Stimulated activated CD4-positive, alpha-beta T cell treated with anti-CD3 and anti-CD28 coated beads, Interleukin-1b, Interleukin-23, amount 100 ng/mL, for 4 hours (primary cell): Measurements from ENCODE around the gene CDKAL1.
"Not testable (repeated sequence)": the region's sequence is repeated elsewhere in the genome, so short reads cannot be mapped to it uniquely, and the experiment has no call there.

Source experiments
- DNase-seq, 2 donors: peaks; one replicate each; pipeline ENCODE4 v3.0.0-alpha.2; 2020; ENCODE audit warnings: low read depth in 2 of 2

Gene CDKAL1

DNA sequence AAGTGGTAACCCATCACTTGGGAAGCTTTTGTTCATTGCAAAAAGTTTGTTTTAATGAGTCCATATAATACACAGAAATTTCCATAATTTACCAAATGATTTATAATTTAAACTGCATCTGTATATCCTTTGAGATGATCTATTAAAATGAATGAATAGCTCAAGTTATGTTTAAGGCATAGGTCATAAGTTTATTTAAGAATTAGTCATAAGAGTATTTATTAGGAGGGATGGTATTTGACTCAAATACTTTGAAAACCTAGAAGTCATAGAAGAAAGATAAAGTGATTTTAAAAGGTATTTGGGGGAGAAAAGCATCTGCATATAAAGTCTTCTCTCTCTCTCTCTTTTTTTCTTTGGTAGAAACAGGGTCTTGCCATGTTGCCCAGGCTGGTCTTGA, 388.5 kb downstream of the CDKAL1 start:
- DNase-seq, result no peak

DNA sequence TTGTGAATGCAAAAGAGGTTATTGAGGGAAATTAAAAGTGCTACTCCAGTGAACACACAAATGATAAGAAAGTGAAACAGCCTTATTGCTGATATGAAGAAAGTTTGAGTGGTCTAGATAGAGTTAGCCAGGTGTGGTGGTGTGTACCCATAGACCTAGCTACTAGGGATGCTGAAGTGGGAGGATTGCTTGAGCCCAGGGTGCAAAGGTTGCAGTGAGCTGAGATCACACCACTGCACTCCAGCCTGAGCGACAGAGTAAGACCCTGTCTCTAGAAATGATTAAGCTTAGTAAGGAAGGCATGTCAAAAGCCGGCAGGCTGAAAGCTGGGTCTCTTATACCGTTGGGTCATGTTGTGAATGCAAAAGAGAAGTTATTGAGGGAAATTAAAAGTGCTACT, 389.8 kb downstream of the CDKAL1 start:
- not testable (repeated sequence) for DNase-seq

DNA sequence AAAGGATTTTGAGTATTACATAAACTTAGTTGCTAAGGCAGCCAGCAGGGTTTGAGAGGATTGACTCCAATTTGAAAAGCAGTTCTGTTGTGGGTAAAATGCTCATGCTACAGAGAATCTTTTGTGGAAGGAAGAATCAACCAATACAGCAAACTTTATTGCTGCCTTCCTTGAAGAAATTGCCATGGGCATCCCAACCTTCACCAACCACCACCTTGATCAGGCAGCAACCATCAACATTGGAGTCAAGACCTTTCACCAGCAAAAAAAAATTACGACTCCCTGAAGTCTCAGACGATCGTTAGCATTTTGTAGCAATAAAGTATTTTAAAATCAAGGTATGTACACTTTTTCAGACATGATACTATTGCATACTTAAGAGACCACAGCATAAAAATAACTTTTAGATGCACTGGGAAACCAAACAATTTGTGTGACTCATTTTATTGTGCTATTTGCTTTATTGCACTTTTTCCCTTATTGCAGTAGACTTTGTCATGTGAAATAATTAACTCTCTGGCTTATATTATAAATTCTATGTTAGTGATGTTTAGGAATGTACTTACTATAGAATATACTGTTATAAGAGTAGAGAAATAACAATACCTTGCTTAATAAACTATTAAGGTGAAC, 390.8 kb downstream of the CDKAL1 start:
- DNase-seq, result no peak

DNA sequence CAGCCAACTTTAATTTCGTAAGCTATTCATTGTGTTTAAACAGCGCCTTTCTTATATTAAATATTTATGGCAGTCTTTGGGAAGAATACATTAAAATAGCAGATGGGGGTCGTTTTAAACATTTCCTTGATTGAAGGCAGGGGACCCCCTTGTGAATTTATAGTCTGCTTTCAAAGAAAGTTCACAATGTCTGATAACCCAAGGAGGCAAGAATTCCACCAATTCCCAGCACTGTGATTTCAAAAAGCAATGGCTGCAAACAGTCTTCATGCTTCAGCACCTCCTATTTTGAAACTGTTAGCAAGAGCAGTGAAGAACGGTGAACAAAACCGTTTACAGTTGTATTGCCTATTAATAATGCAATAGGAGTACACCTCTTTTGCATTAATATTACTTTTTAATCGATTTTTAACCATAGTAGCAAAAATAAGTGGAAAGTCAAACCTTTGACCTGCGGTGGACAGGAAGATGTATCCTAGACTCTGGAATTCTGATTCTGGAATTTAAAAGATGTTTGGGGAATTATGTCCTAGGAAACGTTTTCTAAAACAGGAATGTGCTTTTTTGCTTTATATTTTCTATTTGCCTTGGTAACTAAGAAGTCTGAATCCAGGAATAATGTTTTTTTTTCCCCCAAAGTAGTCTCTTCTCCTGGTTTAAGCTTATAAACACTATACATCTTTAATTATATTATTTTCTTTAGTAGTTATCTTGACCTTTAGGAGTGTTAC, 393.0 kb downstream of the CDKAL1 start:
- no peak for DNase-seq

DNA sequence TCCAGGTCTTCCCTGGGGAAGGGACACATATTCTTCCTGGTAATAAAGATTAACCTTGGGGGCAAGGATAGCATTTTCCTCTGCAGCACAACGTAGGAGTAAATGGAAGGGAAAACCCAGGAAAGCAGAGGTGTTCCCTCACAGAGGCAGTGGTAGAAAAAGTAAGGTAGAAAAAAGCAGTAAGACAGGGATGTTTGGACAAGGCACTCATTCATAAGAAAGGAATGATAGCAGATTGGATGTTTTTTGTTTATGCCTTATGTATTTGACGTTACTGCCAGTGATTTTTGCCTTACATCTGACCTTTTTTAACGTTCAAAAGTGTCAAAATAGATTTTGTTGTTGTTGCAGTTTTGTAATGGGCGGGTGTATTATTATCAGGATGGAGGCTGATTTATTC, 395.0 kb downstream of the CDKAL1 start:
- DNase-seq, result no peak

DNA sequence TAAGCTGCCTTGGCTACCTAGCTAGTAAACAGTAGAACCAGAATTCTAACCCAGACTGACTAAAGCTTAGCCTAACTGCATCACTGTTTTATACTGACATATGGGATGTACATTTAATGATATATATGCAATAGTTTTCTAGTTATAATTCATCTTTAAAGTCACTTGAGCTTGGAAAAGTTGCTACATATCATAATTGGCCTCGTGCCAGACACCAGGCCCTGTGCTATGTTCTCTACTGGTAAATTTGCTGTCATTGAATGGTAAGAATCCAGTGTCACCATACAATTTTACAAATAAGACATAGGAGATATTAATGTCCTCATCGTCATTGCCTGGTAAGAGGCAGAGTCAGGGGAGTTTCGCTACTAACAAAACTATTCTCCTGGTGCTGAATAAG, 396.8 kb downstream of the CDKAL1 start:
- DNase-seq, result no peak

DNA sequence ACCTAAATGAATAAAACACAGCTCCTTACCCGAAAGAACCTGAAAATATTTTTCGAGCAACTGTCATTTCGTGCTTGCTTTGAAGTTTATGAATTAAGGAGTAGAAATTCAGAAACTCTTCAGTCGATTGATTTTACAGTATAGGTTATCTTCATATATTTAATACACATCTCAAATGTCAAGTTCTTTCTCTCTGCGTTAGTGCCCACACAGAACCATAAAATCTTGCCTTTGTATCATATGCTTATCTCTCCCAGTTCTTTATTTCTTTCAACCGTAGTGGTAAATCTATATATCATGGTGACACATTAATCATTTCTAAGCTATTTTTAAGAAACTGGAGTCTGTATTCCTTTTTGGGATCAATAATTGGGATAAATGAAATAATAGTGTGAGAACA, 397.5 kb downstream of the CDKAL1 start:
- DNase-seq, result no peak

DNA sequence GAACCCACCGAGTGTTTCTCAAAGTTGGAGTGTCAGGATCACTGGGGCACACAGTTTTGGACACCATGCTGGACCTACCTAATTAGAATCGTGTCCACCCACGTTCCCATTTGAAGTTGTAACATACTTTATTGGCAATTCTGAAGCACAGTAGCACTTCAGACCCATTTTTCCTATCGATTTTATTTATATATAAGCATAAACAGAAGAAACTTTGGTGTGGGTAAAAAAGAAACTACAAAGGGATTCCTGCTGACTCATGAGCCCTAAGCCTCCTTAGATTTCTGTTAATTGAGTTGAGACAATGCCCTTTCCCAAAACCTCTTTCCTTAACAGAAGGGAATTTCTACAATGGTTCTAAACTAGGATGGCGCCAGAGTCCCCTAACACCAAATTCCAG, 398.0 kb downstream of the CDKAL1 start:
- DNase-seq, result no peak

DNA sequence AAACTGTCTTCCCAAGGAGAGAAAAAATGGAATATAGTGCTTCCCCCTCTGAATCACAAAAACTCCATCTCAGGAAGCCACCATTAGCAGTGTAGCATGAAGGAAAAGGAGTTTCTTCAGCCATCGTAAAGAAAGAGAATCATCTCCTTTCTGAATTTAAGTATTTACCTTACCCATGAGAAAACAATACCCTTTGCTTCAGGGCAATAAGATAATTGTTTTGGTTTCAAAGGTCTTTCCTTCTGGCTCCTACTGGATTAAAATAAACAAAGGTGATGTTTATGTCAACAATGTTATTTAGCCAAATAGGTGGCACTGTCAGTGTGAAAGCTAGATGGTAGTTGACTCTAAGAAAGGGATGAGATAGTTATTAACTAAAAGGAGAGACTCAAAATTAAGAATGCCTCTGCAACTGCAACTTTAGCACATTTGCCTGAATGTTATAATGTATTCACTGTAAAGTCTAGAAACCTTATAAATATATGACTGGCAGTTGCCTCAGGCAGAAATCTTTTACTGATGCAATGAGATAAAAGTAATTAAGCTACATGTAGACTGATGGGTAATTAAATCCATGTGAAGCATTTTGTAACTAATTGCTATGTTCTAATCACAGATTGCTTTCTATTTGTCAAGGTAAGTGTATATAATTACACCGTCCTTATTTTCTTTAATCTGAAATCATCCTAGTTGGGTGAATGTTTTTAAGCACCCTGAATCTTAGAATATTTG, 399.0 kb downstream of the CDKAL1 start:
- DNase-seq, result no peak

DNA sequence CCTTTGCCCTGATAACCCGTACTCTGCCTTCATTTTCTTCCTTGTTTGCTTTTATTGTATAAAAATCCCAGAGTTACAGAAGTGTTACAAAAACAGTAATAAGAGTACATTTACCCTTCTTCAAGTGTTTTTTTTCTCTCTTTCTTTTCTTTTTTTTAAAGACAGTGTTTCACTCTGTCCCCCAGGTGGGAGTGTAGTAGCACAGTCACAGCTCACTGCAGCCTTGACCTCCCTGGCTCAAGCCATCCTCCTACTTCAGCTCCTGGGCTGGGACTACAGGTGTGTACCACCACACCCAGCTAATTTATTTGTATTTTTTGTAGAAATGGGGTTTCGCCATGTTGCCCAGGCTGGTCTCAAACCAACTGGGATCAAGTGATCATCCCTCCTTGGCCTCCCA, 402.7 kb downstream of the CDKAL1 start:
- no peak for DNase-seq

DNA sequence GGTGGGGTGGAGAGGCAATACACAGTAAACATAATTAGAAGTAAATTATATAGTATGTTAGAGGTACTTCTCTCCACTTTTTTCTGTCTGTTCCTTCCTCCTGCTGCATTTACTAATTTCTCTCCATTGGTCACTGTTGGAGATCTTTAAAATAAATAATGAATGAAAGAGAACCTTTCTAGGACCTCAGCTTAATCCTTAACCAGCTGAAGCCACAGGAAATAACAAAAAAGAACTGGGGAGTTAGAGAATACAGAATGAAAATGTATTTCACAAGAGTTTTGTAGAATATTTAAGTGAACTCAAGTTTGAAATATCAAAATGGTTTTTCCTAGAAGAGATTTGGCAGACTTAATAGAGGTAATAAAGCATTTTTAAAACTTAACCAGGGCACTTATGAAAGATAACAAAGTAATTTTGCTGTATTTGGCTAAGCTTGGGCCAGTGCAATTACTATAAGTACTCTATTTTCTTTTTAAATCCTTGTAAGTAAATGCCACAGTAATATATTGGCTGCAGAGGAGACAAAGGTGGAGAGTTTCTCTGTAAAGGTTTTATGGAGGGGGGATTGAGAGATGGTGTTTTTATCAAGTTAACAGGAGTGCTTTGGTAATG, 405.0 kb downstream of the CDKAL1 start:
- no peak for DNase-seq

DNA sequence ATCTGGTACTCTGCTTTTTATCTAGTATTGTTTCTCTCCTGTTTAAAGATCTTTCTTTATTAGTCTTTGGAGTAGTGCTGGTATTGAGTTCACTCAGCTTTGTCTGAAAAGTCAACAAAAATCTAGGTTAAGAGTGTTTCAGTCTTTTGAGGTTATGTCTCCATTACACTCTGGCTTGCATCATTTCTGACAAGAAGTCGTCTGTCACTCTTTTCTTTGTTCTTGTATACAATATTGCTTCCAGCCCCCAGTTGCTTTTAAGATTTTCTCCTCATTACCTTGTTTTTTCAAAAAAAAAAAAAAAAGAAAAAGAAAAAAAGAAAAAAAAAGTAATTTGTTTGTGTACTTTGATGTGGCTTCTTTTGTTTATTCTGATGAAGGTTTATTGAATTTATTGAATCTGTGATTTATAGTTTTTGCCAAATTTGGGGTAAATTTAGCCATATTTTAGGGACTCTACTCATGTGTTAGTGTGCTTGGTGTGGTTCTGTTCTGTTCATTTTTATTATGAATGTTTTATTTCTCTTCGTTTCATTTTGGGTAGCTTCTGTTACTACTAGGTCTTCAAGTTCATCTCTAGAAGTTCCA, 408.9 kb downstream of the CDKAL1 start:
- no peak for DNase-seq

DNA sequence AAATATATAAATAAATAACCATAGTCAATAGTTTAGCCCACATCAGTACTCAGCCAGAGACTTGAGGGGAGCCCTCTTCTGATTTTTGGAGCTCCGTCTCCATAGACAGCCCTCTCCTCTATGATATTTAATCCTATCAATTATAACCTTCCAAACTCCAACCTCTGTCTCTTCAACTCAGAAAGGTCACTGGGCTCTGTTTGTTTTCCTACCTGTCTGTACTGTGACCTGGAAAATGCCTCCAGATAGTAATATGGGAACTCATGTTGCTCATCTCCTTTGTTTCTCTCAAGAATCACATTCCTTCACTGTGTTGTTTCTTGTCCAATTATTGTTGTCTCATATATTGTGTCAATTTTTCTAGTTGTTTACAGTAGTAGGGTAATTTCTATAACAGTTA, 409.7 kb downstream of the CDKAL1 start:
- no peak for DNase-seq

DNA sequence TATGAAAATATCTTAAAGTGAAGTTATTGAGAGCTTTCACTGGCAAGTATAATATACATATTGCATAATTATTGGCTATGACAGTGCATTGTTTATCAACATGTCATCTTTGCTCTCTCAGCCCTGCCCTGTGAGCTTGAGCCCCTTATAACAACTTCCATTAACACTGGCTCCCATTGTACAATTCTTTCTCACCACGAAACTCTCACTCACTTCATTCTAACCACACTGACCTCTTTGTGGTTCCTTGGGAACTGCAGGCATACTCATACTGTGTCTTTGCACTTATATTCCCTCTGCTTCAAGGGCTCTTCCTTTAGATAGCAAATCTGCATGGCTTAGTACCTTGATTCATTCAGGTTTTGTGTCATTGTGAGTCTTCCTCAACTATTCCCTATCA, 411.8 kb downstream of the CDKAL1 start:
- no peak for DNase-seq

DNA sequence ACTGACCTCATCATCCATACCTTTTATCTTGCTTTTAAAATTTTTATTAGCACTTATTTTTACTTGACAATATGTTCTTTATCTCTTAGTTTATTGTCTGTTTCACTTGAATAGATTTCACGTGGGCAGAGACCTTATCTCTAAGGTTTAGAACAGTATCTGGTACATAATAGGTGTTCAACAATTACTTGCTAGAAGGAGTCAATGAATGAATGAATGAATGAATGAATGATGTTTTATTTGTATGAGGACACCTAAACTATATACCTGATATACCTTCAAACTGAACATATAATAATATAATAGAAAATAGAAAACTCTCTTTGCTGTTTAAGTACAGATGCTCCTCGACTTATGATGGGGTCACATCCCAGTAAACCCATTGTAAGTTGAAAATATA, 412.6 kb downstream of the CDKAL1 start:
- no peak for DNase-seq

DNA sequence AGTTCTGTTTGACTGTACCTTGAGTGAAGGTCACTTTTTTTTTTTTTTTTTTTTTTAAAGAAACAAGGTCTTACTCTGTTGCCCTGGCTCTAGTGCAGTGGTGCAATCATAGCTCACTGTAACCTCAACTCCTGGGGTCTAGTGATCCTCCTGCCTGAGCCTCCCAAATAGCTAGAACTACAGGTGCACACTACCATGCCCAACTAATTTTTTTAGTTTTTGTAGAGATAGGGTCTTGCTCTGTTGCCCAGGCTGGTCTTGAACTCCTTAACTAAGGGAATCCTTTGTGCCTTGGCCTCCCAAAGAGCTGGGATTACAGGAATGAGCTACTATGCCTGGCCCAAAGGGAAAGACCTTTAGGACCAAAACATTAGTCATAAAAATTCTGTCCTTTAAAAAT, 413.7 kb downstream of the CDKAL1 start:
- DNase-seq, result no peak

DNA sequence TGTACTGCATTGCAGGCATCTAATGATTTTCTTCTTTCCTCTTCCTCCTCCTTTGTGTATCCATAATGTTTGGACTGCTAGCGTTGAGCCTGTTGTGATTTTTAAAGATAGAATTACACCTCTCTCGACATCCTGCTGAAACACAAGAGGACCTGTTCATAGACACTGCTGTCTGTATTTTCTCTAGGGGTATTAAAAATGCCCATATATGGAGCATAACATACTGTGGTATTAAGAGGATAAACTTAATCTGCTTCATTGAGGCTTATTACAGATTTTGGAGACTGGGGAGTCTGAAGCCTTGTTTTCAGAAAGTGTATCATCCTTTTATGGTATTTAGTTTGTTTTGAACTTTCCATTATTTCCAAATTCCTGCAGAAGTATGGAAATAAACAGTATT, 414.3 kb downstream of the CDKAL1 start:
- no peak for DNase-seq

DNA sequence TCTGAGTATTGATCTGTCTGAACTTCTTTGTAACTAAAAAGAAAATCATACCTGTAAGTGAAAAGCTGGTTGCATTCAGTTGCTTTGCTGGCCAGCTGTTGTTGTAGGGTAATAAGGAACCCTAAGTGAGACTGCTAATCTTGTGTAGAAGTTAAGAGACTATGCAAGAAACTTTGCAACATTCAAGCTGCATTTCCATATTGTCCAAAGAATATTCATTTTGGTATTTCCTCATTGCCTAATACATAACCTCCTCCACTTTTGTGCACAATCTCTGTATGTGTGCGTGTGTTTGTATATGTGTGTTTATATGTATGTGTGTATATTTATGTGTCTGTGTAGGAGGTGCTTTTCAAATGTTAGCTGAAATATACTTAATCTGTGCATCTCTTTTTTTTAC, 414.9 kb downstream of the CDKAL1 start:
- no peak for DNase-seq

DNA sequence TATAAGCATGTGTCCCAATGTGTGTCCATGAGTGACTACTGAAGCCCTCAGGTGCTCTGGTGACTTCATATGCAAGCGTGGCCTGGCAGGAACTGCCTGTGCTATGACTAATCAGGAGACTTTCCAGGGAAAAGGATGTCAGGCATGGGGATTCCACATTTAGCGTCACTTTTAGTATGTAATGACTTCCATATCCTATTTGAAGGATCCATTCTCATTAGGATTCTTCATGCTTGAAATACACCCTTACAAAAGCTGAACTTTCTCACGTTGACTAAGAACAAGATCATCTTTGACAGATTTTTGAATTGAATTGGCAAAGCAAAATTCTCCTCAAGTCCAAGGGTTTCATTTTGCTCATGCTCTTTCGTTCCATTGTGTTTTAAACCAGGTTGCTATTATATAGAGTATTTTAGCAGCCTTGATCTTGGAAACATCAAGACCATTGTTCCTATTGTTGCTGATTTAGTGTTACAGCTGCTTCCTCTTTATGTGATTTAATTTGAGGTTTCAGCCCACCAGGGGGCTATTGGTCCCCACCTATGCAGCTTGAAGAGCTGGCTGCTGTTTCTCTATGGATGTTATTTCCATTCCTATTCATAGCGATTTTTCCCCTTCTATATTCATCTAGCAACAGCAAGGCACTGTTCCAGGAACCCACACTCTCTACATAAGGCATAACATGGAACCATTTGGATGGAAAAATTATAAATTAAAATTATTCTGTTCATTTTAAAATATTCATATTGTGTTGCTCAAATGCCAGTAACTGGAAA, 418.6 kb downstream of the CDKAL1 start:
- DNase-seq, result no peak

DNA sequence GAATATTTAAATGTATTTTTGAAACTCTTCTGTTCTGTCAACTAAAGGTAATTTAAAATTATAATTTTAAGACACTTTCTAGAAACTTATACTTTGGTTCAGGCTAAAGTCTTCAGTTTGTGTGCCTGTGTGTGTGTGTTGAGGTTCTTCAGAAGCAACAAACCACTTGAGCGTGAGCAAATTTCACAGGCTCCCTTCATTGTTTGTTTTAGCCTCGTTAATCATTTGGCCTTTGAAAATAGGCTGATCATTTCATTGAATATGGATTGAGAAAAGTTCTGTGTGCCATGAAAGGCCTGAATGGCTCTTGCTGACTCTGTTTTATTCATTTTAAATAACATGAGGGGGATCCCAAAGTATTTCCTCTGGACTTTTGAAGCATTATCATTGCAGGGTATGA, 420.1 kb downstream of the CDKAL1 start:
- no peak for DNase-seq

DNA sequence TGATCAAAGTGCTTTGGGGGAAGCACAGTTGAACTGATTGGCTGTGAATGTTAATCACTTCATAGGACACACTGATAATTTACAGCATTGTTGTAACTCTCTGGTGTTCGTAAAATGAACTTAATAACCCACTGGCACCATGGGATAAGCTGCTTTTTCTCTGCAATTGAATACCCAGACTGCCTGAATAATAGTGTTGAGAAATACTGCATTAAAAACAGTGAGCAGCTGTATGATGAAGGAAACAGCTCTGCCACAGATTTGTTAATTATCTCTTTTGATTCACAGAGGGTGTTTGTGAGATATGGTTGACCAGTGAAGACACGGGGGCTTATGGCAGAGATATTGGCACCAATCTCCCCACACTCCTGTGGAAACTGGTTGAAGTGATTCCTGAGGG, 420.9 kb downstream of the CDKAL1 start:
- no peak for DNase-seq

DNA sequence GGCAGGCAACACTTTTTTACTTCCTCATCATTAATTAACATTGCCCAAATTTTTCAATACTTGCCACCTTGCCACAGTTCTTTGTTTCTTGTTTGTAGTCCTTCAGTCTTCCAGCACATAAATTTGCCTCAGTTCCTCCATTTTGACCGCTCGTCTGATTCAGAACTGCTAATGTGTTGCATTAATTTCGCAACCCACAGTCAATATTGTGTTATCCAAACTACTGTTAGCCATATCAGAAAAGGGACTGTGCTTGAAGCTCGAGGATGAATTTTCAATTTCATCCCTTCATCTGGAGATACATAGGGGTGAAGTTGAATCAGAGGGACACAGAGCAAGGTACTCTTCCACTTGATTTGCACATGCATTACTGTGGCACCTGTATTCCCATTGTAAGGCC, 421.5 kb downstream of the CDKAL1 start:
- DNase-seq, result no peak
